Upper lobe of right lung (tissue), 1 donor: ENCODE measurements around the gene PIK3R3. TPM values are rescaled to one million over a fixed set of nuclear protein-coding genes. Genes with fewer than 3 reads are reported as not detected.
A peak's percentile ranks its signal among the peaks of the same experiment; 100 is the strongest.

Experiments used
- ATAC-seq: fragments of 200-7000 bp; cut with Tn5 transposase; one replicate; pipeline ENCODE4 v1.9.1; 2020; ENCODE audit warnings: mild to moderate bottlenecking, moderate library complexity
- DNase-seq: peaks from one replicate; pipeline ENCODE4 v3.0.0-alpha.2; 2020
- H3K27ac ChIP-seq: fragments of 200-600 bp; one replicate; pipeline ENCODE4 v1.8.0; 2022
- H3K27me3 ChIP-seq: fragments of 200-600 bp; one replicate; pipeline ENCODE4 v1.8.0; 2022; ENCODE audit warnings: mild to moderate bottlenecking
- H3K36me3 ChIP-seq: fragments of 200-600 bp; one replicate; pipeline ENCODE4 v1.8.0; 2022
- H3K4me1 ChIP-seq: fragments of 200-600 bp; one replicate; pipeline ENCODE4 v1.8.0; 2022
- H3K4me3 ChIP-seq: fragments of 200-600 bp; one replicate; pipeline ENCODE4 v1.8.0; 2022; ENCODE audit warnings: mild to moderate bottlenecking
- H3K9me3 ChIP-seq: fragments of 200-600 bp; one replicate; pipeline ENCODE4 v1.8.0; 2022
- intact Hi-C: fragments of 100-400 bp; cut with DNase I; formaldehyde crosslinking; loops from one replicate; pipeline ENCODE4 v1.11.0; 2022
- total RNA-seq: library from RNA; stranded (reverse); fragmentation: NEBNext Ultra II Directional; extraction: Animal tissue kit (Norgen Biotek cat#: 25700); gene quantifications from one replicate; pipeline ENCODE4 v1.2.1, GENCODE V29; 2021
- TF ChIP-seq, protein P1 (sequence below): fragments of 200-600 bp; IDR thresholded peaks from one replicate; pipeline ENCODE4 v1.8.0; 2022; ENCODE audit warnings: antibody characterized with exemption
- donor health status: DM: no; HTN: yes; CAD: no; lungs with severe emphysema.

PIK3R3 gene
- total RNA-seq, 1 donor from 2014 or later: 79.8 TPM

DNA sequence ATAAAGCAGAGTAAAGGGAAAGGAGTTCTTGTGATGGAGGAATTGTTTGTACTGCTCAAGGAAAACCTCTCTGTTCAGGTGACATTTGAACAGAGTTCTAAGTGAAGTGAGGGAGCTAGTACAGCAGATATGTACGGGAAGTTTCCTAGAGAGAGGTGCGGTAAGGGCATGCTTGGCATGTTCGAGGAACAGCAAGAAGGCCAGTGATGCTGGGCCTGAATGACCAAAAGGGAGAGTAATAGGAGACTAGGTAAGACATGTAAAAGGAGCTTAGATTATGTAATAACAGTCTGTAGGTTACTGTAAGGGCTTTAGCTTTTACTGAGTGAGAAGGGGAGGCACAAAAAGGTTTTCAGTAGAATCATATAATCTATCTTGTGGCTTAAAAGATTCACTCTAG, 63.9 kb downstream of the PIK3R3 start:
- Histone ChIP-seq H3K9me3 (no peaks in the 10 kb centered on the region), H3K36me3 (peaks cover 6% of the 10 kb centered on the region), H3K27me3 (no peaks in the 10 kb centered on the region), H3K4me3 (no peak overlapping the region), H3K4me1 (peaks cover 5% of the 10 kb centered on the region), H3K27ac (no peak overlapping the region)
- intact Hi-C loops: no loop called here
- TF ChIP-seq, protein P1, sequence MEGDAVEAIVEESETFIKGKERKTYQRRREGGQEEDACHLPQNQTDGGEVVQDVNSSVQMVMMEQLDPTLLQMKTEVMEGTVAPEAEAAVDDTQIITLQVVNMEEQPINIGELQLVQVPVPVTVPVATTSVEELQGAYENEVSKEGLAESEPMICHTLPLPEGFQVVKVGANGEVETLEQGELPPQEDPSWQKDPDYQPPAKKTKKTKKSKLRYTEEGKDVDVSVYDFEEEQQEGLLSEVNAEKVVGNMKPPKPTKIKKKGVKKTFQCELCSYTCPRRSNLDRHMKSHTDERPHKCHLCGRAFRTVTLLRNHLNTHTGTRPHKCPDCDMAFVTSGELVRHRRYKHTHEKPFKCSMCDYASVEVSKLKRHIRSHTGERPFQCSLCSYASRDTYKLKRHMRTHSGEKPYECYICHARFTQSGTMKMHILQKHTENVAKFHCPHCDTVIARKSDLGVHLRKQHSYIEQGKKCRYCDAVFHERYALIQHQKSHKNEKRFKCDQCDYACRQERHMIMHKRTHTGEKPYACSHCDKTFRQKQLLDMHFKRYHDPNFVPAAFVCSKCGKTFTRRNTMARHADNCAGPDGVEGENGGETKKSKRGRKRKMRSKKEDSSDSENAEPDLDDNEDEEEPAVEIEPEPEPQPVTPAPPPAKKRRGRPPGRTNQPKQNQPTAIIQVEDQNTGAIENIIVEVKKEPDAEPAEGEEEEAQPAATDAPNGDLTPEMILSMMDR: no peak
- no peak for ATAC-seq
- DNase-seq: no peak

DNA sequence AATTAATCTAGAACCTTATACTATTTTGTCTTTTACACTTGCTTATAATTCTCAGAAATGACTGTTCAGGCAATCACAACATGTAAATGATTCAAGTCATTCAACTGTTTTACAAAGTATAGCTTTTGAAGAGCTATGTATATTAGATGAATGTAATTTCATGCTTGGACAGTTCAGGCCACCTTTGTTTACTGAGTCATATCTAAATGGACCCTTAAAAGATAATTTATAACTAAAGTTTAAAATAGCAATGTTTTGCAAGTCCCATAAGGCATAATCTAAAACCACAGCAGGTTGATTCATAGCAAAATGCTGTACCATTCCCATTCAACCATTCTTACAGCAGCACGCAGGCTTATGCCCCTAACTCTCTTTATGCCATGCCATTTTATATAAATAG, 64.8 kb downstream of the PIK3R3 start:
- H3K27ac ChIP-seq: no peak overlapping the region
- peaks cover 5% of the 10 kb centered on the region for H3K4me1 ChIP-seq
- H3K9me3 ChIP-seq: no peaks in the 10 kb centered on the region
- H3K36me3 ChIP-seq: peaks cover 6% of the 10 kb centered on the region
- H3K4me3 ChIP-seq: no peak overlapping the region
- TF ChIP-seq, protein P1: no peak
- DNase-seq (no peak), ATAC-seq (no peak)
- no peaks in the 10 kb centered on the region for H3K27me3 ChIP-seq
- intact Hi-C loops: no loop called here

DNA sequence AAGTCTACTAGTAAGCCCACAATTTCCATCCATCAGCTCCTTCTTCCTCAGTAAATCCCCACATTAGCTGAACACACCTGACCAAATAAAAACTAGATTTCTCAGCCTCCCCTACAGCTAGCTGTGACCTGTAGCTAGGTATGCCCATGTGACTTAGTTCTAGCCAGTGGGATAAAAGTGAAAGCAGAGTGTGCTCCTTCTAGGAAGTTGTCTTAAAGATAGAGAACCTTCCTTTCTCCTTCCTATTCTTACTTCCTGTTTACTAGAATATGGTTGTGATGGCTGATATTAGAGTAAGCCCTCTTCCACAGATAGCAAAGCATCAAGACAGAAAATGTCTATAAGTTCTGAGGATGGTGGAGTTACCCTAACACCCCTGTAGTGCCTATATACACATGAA, 67.0 kb downstream of the PIK3R3 start:
- DNase-seq (no peak), ATAC-seq (peak; percentile 91)
- Histone ChIP-seq H3K9me3 (no peaks in the 10 kb centered on the region), H3K27me3 (no peaks in the 10 kb centered on the region), H3K4me1 (no peaks in the 10 kb centered on the region), H3K36me3 (peaks cover 11% of the 10 kb centered on the region), H3K27ac (no peak overlapping the region), H3K4me3 (no peak overlapping the region)
- TF ChIP-seq, protein P1: no peak
- intact Hi-C loops: no loop called here

DNA sequence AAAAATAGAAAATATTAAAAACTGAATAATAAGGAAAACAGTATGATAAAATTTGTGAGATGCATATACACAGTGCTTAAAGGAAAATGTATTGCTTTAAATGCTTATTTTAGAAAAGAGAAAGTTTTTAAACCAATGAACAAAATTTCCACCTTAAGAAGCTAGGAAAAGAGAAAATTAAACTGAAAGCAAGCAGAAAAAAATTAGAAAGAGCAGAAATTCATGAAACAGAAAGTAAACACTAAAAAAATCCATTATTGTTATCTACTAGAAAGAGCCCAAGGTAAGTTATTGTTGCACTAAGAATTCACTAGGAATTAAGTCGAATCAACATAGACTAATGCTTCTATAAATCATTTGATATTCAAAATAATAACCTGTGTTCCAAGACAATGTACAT, 67.7 kb downstream of the PIK3R3 start:
- intact Hi-C loops: no loop called here

DNA sequence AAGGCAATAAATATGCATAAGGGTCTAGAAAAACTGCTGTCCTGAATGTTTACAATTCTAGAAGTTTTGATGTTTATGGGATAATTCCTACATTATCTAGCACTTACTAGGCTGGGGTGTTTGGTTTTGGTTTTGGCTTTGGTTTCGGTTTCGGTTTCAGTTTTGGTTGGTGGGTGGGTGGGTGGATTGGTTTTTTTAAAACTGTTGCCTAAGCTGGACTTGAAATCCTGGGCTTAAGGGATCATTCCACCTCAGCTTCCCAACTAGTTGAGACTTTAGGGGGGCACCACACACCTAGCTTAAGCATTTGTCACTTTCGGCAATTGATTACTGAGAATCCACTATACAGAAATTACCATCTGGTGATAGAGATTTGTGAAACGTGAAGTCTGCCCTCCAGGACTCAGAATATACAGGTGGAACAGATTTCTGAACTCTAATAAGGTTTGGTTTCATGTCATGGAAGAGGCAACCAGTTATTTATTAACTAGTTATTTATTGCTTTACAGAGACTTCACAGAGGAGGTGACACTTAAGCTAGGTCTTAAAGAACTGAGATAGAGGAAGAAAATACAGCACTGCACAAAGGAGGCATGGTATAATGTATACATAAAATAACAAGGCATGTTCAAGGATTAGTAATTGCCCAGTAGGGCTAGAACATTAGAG, 69.6 kb downstream of the PIK3R3 start:
- no peak for ATAC-seq
- intact Hi-C loops: no loop called here
- Histone ChIP-seq H3K4me1 (no peaks in the 10 kb centered on the region), H3K27me3 (no peaks in the 10 kb centered on the region), H3K9me3 (no peaks in the 10 kb centered on the region), H3K4me3 (no peak overlapping the region), H3K36me3 (peaks cover 5% of the 10 kb centered on the region), H3K27ac (no peak overlapping the region)
- TF ChIP-seq, protein P1: no peak
- DNase-seq: no peak

More for the DNA sequence above, 67.7 kb downstream of the PIK3R3 start:
- H3K36me3 ChIP-seq: peaks cover 11% of the 10 kb centered on the region
- H3K27ac ChIP-seq: no peak overlapping the region
- TF ChIP-seq, protein P1: no peak
- H3K4me1 ChIP-seq: no peaks in the 10 kb centered on the region
- no peak overlapping the region for H3K4me3 ChIP-seq
- DNase-seq (no peak), ATAC-seq (no peak)
- H3K27me3 ChIP-seq: no peaks in the 10 kb centered on the region
- H3K9me3 ChIP-seq: no peaks in the 10 kb centered on the region

DNA sequence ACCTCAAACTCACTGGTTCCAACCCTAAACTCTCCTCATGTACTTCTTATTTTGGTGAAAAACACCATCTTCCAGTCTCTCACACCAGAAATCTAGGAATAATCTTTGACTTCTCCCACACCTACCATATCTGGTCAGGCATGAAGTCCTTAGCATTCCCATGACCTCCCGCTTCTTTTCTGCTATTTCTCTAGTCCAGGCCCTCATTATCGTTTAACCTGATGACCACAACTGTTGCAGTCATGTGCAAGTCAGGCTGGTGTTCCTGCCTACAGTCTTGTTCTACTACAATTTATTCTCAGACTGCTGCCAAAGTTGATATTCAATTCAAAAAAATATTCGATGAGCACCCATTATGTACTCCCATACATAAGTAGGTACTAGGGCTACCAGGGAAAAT, 71.3 kb downstream of the PIK3R3 start:
- no peaks in the 10 kb centered on the region for H3K4me1 ChIP-seq
- no peak for ATAC-seq
- TF ChIP-seq, protein P1: no peak
- DNase-seq: no peak
- H3K9me3 ChIP-seq: no peaks in the 10 kb centered on the region
- H3K27me3 ChIP-seq: no peaks in the 10 kb centered on the region
- intact Hi-C loops: no loop called here
- H3K36me3 ChIP-seq: peaks cover 5% of the 10 kb centered on the region
- H3K27ac ChIP-seq: no peak overlapping the region
- no peak overlapping the region for H3K4me3 ChIP-seq
